Motor neuron (in vitro differentiated cells): ENCODE data around the gene ZNF546. TPM values are rescaled to one million over a fixed set of nuclear protein-coding genes. Genes with fewer than 3 reads are reported as not detected.
A peak's percentile ranks its signal among the peaks of the same experiment; 100 is the strongest.

ENCODE experiments used
- ATAC-seq, 8 experiments: fragments of 200-7000 bp; cut with Tn5 transposase; replicated peaks in 6 of 8; 2 replicates each; pipeline ENCODE4 v1.8.0; 2021; ENCODE audit warnings: mild to moderate bottlenecking in 8 of 8, moderate library complexity in 8 of 8
- H3K27ac ChIP-seq, 2 donors: fragments of 250-450 bp; sonication (Bioruptor Pico); 2 replicates each; pipeline ENCODE4 v1.9.0; 2021; ENCODE audit warnings: antibody characterized with exemption in 2 of 2, mild to moderate bottlenecking in 2 of 2, moderate library complexity in 1 of 2
- H3K4me1 ChIP-seq, 2 donors: fragments of 250-450 bp; sonication (Bioruptor Pico); replicated peaks in 1 of 2; 2 replicates each; pipeline ENCODE4 v1.6.1; 2021; ENCODE audit warnings: antibody characterized with exemption in 2 of 2, mild to moderate bottlenecking in 2 of 2, moderate library complexity in 1 of 2
- H3K4me3 ChIP-seq, 5 donors: fragments of 250-450 bp; sonication (Bioruptor Pico); 2 replicates each; pipeline ENCODE4 v1.9.0; 2021; ENCODE audit warnings: antibody characterized with exemption in 5 of 5, mild to moderate bottlenecking in 5 of 5, moderate library complexity in 4 of 5
- WGBS, 10 experiments: fragments of 450-650 bp; shearing (Covaris generic); methylation state at CpG; one replicate each; pipeline ENCODE4 v1.0.0; 2022; 5-methylcytosine and 5-hydroxymethylcytosine counted together
- in situ Hi-C, 9 experiments: fragments of 400-800 bp; cut with MboI; loops; one replicate each; pipeline ENCODE4 v1.15.0; 2021; ENCODE audit warnings: low sequenced_read_pairs in 9 of 9, low pct_unique_long_range_greater_than_20kb in 2 of 9; ENCODE audit not compliant: unreplicated experiment in 9 of 9
- total RNA-seq, 8 experiments: library from RNA; unstranded; fragments of 300-600 nt; gene quantifications; 2 replicates each; pipeline versions ENCODE4 v1.2.3 to v1.2.4, GENCODE V29; 2022

Gene ZNF546
- total RNA-seq, 8 experiments from 2014 or later: 3.7 to 7.9 (median 5.5) TPM

DNA sequence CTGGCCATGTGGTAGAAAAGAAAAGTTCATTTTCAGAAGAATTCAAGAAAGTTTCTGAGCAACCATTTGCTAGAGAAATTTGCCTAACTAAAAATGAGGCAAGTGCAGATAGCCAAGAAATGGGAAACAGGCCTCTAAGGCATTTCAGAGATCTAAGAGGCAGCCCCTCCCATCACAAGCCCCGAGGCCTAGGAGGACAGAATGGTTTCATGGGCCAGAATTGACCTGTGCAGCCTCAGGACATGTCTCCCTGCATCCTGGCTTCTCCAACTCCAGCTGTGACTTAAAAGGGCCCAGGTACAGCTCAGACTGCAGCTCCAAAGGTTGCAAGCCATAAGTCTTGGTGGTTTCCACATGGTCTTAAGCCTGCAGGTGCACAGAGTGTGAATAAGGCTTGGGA is 3.3 kb upstream of the ZNF546 start:
- in situ Hi-C loops: no loop called here
- H3K27ac ChIP-seq: no peak overlapping the region
- H3K4me3 ChIP-seq: no peak overlapping the region
- WGBS, 10 experiments: 40 to 100% (median 100%) methylated on average over 1 of the region's 1 CpG; no CpG with 5 or more reads in 5 of the 10 experiments
- H3K4me1 ChIP-seq: peaks cover 5 to 12% of the 10 kb centered on the region in 2 donors
- no peak for ATAC-seq

DNA sequence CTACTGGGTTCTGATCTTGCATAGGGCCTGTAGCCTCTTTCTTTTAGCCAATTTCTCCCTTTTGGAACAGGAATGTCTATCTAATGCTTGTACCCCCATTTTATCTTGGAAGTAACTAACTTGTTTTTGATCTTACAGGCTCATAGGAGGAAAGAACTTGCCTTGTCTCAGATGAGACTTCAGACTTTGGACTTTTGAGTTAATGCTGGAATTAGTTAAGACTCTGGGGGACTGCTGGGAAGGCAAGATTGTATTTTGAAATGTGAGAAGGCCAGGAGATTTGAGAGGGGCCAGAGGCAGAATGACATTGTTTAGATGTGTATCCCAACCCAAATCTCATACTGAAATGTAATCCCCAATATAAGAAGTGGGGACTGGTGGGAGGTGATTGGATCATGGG is 2.5 kb upstream of the ZNF546 start:
- H3K4me1 ChIP-seq: peaks cover 5 to 12% of the 10 kb centered on the region in 2 donors
- H3K27ac ChIP-seq: no peak overlapping the region
- ATAC-seq: no peak
- in situ Hi-C loops: no loop called here
- no peak overlapping the region for H3K4me3 ChIP-seq

DNA sequence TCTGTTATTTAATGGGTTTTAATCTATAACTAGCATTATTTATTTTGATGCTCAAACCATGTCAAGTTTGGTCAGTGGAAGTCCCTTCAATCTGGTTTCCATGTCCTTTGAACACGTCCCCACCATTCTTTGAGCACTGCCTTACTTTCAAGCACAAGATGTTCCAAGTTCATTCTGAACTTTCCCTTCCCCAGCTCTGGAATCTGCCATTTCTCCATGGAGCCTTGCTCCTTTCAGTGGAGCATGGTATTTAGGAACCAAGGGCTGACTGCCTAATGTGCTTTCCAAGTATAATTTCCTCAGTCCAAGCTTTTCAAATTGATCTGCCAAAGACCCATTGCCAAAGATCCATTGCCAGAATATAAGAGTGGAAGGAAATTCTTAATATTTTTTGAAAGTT is 1.1 kb upstream of the ZNF546 start:
- 0 to 71% (median 57%) methylated on average over 1 of the region's 1 CpG; no CpG with 5 or more reads in 3 of the 10 experiments for WGBS, 10 experiments
- ATAC-seq: no peak
- in situ Hi-C loops: no loop called here

DNA sequence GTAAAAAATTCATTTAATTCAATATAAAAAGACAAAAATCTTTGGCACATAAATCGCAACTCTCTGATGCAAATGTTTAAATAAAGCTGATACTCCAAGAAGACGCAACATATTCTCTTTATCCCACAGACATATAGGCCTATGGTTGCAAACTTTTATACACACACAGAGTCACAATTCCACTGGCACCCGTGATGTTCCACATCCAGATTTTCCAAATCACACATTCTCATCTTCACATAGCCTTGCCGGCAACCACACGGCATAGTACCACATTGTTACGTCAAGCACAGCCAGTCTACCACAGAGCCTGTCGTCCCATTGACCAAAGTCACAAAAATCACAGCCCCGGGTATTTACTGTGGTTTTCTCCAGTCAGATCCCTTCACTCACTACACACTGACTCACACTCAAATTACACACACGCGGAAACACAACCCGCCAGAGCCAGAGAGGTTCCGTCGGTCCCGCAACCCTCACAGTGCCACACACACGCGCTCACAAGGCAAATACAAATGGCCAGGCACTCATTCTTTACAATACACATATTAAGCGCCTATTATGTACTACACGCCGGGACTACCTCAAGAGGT is 546 bp upstream of the ZNF546 start:
- ATAC-seq: peak; percentile 42 to 69 (median 52)
- peak overlapping the region; percentile 73 to 90 (median 86) for H3K4me3 ChIP-seq
- 0 to 40% (median 15%) methylated on average over 1 to 14 of the region's 19 CpGs for WGBS, 10 experiments
- H3K4me1 ChIP-seq: peaks cover 5 to 12% of the 10 kb centered on the region in 2 donors
- peak overlapping the region; percentile 72 to 81 for H3K27ac ChIP-seq
- in situ Hi-C loops: no loop called here

More for the DNA sequence above, 1.1 kb upstream of the ZNF546 start:
- Histone ChIP-seq H3K4me3 (peak overlapping the region; percentile 73 to 90 (median 86)), H3K4me1 (peaks cover 5 to 12% of the 10 kb centered on the region in 2 donors), H3K27ac (no peak overlapping the region)

DNA sequence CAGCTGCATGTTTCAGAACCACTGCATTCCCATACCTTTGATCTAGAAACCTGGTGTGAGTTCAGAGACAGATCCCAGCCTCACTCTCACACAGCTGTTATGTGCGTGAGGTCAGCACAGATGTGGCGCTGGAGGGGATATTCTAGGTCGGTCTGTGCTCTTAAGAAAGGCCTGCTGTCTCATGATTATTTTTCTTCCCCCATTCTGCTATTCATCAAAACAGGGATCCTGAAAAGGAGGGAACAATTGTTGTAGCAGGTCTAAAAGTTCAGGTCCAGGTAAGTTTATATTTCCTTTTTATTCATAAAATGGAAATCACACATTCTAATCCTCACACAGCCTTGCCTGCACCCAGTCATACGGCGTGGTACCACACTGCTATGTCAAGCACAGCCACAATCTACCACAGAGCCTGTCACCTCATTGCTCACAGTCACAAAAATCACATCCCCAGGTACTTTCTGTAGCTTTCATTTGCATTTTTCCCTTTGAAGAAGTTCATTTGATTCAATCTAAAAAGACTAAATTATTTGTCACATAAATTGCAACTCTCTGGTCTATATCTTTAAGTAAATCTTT is 867 bp downstream of the ZNF546 start:
- H3K4me1 ChIP-seq: peaks cover 5 to 12% of the 10 kb centered on the region in 2 donors
- in situ Hi-C loops: no loop called here
- peak overlapping the region; percentile 72 to 81 for H3K27ac ChIP-seq
- peak overlapping the region; percentile 73 to 90 (median 86) for H3K4me3 ChIP-seq
- 50 to 100% (median 95%) methylated on average over 1 to 3 of the region's 5 CpGs; no CpG with 5 or more reads in 2 of the 10 experiments for WGBS, 10 experiments
- ATAC-seq: peak in 4 of 8 experiments; percentile 1 to 4 (median 4)

DNA sequence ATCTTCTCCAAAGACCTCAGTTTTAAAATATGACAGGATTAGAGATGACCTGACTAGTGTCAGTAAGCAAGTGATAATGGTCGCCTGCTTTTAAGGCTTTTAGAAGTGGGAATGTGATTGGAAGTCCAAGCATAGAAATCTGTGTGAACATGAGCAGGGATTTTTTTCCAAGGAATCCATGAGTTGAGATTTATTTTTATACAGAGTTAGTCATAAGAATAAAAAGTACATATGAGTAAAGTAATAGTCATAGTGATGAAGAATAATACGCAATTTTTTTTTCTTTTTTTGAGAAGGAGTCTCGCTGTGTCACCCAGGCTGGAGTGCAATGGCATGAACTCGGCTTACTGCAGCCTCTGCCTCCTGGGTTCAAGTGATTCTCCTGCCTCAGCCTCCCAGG is 1.6 kb downstream of the ZNF546 start:
- no peak overlapping the region for H3K27ac ChIP-seq
- no peak for ATAC-seq
- no peak overlapping the region for H3K4me3 ChIP-seq
- peaks cover 5 to 12% of the 10 kb centered on the region in 2 donors for H3K4me1 ChIP-seq
- in situ Hi-C loops: no loop called here
- WGBS, 10 experiments: 65 to 100% (median 83%) methylated on average over 2 to 4 of the region's 4 CpGs; no CpG with 5 or more reads in 1 of the 10 experiments

DNA sequence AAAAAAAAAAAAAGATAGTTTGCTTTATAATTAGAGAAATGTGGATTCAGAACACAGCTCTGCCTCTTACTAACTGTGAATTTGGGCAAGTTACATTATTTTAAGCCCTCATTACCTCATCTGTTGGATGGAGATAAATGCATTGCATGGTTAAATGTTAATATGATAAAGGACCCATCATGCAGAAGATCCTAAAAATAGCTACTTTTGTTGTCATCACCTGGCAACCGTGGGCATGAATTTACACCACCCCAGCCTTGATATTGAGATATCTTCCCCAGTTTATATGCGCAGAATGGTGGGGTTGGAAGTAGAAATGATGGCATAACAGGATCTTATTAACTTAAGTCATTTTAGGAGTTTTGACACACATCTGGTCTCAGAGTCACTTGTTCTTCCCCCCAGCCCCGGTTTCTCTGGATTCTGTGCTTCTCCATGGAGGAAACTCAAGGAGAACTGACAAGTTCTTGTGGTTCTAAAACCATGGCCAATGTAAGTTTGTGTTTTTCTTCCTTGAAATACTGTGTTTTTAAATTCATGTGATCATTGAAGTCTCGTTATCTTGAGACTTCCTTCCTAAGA is 8.9 kb downstream of the ZNF546 start:
- no peaks in the 10 kb centered on the region for H3K4me1 ChIP-seq
- in situ Hi-C loops: no loop called here
- 20 to 100% (median 78%) methylated on average over 1 to 4 of the region's 4 CpGs; no CpG with 5 or more reads in 1 of the 10 experiments for WGBS, 10 experiments
- no peak overlapping the region for H3K27ac ChIP-seq
- no peak overlapping the region for H3K4me3 ChIP-seq
- peak in 3 of 8 experiments; percentile 66 to 91 (median 89) for ATAC-seq

DNA sequence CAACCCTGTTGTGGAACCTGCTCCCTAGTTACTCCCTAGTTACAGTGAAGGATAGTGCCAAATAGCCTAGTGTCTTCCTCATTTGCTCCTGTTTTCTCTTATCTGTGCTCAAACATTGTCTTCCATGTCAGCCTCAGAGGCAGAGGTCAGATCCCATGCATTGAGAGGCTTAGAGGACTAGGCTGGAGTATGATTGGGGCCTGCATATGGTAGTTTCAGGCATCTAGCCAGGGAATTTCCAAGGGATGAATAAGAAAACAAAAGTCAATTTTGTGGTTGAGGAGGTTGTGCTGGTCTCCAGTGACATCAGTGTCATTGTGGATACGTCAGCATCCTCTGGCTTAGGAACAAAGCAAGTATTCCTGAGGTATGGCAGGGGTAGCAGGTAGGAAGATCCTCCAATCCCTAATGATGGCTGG is 9.4 kb downstream of the ZNF546 start:
- in situ Hi-C loops: no loop called here
- Histone ChIP-seq H3K27ac (no peak overlapping the region), H3K4me1 (no peaks in the 10 kb centered on the region), H3K4me3 (no peak overlapping the region)
- WGBS, 10 experiments: 67 to 100% (median 100%) methylated on average over 1 of the region's 1 CpG; no CpG with 5 or more reads in 5 of the 10 experiments
- ATAC-seq: peak in 3 of 8 experiments; percentile 18 to 85 (median 81)

DNA sequence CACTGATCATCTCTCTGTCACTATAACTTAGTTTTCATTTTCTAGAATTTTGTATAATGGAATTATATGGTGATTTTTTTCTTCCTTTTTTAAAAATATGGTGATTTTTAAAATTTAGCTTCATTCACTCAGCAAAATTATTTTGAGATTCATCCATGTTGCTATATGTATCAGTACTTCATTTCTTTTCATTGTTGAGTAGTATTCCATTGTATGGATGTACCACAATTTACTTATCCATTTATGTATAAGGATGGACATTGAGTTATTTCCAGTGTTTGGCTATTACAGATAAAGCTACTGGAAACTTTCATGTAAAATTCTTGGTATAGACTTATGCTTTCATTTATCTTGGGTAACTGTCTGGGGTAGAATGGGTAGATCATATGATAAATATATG is 12.8 kb downstream of the ZNF546 start:
- ATAC-seq: no peak
- Histone ChIP-seq H3K4me3 (no peak overlapping the region), H3K27ac (no peak overlapping the region), H3K4me1 (no peaks in the 10 kb centered on the region)
- in situ Hi-C loops: no loop called here

DNA sequence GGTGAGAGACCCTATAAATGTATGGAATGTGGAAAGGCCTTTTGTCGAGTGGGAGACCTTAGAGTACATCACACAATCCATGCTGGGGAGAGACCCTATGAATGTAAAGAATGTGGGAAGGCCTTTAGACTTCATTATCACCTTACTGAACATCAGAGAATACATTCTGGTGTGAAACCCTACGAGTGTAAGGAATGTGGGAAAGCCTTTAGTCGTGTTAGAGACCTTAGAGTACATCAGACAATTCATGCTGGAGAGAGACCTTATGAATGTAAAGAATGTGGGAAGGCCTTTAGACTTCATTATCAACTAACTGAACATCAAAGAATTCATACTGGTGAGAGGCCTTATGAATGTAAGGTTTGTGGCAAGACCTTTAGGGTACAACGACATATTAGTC is 17.1 kb downstream of the ZNF546 start:
- ATAC-seq: no peak
- no peak overlapping the region for H3K27ac ChIP-seq
- in situ Hi-C loops: no loop called here
- no peaks in the 10 kb centered on the region for H3K4me1 ChIP-seq
- no peak overlapping the region for H3K4me3 ChIP-seq
- 65 to 100% (median 80%) methylated on average over 2 to 4 of the region's 4 CpGs; no CpG with 5 or more reads in 2 of the 10 experiments for WGBS, 10 experiments

DNA sequence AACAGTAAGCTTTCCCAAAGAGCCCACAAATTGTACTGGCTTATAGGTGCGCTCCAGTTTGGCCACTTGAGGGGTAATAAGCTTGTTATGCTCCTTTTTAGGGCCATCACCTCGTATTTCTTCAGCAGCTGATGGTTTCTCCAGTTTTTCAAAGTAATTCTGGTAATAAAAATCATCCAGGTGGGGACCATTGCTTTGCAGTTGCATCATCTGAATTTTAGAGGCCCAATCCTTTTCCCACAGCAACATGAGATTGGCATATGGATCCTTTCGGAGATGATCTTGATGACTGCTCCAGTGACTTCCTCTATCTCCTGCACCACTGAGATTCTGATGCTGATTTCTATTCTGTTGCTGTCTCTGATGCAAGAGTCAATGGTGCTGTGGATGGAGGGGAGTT is 27.1 kb downstream of the ZNF546 start:
- Histone ChIP-seq H3K27ac (no peak overlapping the region), H3K4me3 (no peak overlapping the region), H3K4me1 (no peaks in the 10 kb centered on the region)
- no peak for ATAC-seq
- in situ Hi-C loops: no loop called here
- WGBS, 10 experiments: 45 to 100% (median 80%) methylated on average over 1 to 3 of the region's 3 CpGs

DNA sequence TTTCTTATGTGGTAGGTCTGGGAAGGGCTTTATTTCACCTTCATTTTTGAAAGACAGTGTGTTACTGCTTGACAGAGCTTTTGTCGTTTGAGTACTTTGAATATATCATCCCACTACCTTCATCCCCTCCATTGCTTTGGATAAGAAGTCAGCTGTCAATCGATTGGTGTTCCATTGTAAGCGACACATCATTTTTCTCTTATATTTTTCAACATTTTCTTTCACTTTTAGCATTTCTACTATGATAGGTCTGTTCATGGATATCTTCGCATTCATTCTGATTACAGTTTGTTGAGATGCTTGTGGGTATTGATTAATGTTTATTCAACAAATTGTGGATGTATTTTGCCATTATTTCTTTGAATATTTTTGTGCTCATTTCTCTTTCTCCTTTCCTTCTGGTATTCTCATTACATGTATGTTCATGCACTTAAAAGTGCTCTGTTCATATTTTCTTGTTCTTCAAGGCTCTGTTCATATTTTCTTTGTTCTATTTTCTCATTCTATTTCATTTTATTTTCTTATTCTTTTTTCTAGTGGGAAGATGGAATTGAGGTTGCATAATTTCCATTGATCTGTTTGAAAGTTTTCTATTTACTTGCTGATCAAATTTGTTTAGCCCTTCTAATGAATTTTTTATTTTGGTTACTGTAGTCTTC is 29.2 kb downstream of the ZNF546 start:
- ATAC-seq: no peak
- H3K27ac ChIP-seq: no peak overlapping the region
- H3K4me1 ChIP-seq: no peaks in the 10 kb centered on the region
- H3K4me3 ChIP-seq: no peak overlapping the region
- in situ Hi-C loops: no loop called here
- 57 to 100% (median 93%) methylated on average over 1 to 4 of the region's 4 CpGs for WGBS, 10 experiments

DNA sequence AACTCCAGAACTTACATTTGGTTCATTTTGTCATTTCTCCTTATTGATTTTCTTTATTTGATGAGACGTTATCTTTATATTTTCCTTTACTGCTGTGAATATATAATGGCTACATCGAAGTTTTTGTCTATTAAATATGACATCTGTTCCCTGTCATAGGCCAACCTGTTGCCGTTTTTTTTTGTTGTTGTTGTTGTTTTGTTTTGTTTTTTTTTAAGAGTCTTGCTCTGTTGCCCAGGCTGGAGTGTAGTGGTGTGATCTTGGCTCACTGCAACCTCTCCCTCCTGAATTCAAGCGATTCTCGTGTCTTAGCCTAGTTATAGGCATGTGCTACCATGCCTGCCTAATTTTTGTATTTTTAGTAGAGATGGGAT is 29.7 kb downstream of the ZNF546 start:
- H3K4me3 ChIP-seq: no peak overlapping the region
- no peaks in the 10 kb centered on the region for H3K4me1 ChIP-seq
- in situ Hi-C loops: no loop called here
- no peak overlapping the region for H3K27ac ChIP-seq
- WGBS, 10 experiments: 77 to 100% (median 89%) methylated on average over 2 to 5 of the region's 5 CpGs
- ATAC-seq: no peak
